GM19324 (cell line): ENCODE measurements around the gene CCL2.

Experiments used
- ATAC-seq: cut with Tn5 transposase; IDR thresholded peaks from one replicate; pipeline ENCODE4 v1.9.1; 2021; ENCODE audit warnings: mild to moderate bottlenecking, moderate library complexity; ENCODE audit not compliant: unreplicated experiment, low FRiP score

CCL2 gene

GRCh38 chr17:34237458-34237857, 17.6 kb upstream of the CCL2 start:
- ATAC-seq = no peak

DNA sequence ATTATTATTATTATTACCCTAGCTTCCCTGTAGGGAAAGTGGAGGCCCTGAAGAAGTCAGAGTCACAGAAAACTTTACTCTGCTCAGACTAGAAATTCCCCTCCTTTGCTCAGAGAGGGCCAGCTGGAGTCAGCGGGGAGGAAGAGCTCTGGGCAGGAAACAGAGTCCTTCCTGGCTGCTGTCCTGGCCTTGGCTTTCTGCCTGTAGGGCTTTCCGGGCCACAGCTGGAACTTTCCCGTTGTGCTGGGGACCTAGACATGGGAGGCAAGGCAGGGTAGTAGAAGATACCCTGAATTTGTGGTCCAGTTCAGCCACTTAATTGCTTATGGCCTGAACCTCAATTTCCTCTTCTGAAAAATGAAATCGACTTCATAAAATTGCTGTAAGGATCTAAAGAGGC, 14.0 kb upstream of the CCL2 start:
- no peak for ATAC-seq

DNA sequence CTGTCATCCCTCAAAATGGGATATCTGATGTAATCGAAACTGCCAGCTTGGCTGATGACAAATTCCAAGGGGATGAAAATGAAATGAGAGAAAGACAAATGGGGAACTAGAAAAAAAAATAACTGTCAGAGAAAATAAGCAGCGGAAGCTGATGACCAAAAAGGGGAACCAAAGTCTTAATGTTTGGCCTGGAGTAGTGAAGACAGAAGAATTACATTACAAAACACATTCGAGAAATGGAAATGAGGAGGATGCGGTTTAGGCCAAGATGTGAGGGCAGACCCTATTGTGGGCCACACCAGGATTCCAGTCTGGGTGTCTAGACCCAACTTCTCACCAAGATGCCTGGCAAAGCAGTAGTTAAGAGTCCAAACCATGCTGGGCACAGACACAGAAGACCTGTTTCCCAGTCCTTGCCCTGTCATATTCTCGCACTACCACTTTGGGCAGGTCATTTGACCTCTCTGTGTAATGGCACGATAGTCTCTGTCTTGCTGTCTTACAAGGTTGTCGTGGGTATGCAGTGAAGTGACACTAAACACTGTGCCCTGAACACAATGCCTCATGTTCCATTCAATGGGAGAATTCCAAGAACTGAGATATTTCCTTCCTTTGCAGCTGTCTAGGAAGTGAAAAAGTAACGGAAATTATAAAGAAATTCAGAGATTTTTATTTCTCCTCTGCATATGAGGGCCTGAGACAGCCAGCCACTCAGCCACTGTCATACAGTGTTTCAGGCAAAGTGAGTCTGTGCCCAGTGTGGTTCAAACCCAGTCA, 12.3 kb upstream of the CCL2 start:
- ATAC-seq = no peak

- ATAC-seq = no peak
Measured at GRCh38 chr17:34243364-34244320, 11.4 kb upstream of the CCL2 start.

DNA sequence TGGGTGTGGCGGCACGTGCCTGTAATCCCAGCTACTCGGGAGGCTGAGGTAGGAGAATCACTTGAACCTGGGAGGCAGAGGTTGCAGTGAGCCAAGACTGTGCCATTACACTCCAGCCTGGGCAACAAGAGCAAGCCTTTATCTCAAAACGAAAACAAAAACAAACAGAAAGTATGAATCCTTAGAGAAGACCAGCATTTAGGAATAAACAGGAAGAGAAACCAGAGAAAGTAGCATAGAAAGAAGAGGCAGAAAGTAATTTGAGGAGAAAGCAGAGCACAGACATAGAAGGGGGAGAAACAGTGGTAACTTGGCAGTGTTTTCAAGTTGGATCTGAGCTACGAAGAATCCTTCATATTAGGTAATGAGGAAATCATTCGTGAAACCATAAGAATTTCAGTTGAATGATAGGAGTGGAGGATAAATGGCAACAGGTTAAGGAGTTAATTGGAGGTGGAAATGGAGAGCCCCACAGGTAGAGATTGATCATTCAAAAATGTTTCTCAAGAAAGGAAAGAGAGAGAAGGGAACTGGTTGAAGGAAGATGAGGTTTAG, 9.7 kb upstream of the CCL2 start:
- ATAC-seq = no peak

DNA sequence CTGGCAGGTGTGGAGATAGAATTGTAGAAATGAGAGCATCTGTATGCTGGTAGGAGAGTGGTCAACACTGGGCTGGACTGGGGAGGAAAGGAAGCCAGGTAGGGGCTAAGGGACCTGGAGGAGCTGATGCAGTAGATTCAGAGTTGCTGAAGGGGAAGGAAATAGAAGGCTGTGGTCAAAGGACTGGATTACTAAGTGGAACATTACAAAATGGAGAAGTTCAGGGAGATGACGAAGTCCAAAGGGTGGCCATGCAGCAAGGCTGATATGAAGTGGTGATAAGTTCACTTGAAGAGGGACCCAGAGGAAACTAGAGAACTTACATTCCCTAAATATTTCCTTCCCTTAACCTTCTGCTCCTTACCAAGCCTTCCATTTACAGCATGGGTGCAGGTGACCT, 8.6 kb upstream of the CCL2 start:
- ATAC-seq = no peak

GRCh38 chr17:34246881-34247280, 8.2 kb upstream of the CCL2 start:
- no peak for ATAC-seq

GRCh38 chr17:34248511-34249024, 6.5 kb upstream of the CCL2 start:
- no peak for ATAC-seq

GRCh38 chr17:34249061-34249460, 6.0 kb upstream of the CCL2 start:
- ATAC-seq = no peak

DNA sequence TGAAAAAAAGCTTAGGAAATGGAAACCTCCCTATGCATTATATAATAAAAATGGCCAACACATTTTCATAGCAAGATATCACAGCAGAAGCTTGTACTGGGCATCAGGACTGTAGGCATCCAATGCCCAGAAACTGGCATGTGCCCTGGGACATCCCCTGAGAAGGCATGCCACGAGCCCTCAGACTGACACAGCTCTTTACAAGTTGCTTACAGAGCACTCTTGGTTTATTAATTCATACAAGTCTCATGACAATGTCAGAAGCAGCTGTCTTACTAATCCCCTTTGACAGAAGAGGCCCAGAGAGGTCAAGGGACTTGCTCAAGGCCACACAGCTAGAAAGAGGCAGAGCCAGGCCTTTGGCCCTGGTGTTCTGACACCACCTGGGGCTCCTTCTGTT, 5.6 kb upstream of the CCL2 start:
- no peak for ATAC-seq

- ATAC-seq = no peak
Measured at GRCh38 chr17:34251186-34251585, 3.9 kb upstream of the CCL2 start.

GRCh38 chr17:34252095-34252443, 3.0 kb upstream of the CCL2 start:
- ATAC-seq = no peak

DNA sequence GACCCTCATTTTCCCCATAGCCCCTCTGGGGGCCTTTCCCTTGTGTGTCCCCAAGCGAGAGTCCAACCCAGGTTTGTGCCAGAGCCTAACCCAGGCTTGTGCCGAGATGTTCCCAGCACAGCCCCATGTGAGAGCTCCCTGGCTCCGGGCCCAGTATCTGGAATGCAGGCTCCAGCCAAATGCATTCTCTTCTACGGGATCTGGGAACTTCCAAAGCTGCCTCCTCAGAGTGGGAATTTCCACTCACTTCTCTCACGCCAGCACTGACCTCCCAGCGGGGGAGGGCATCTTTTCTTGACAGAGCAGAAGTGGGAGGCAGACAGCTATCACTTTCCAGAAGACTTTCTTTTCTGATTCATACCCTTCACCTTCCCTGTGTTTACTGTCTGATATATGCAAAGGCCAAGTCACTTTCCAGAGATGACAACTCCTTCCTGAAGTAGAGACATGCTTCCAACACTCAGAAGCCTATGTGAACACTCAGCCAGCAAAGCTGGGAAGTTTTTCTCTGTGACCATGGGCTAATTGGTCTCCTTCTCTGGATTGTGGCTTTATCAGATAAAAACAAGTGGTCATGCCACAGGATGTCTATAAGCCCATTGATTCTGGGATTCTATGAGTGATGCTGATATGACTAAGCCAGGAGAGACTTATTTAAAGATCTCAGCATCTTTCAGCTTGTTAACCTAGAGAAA, 2.5 kb upstream of the CCL2 start:
- no peak for ATAC-seq

- ATAC-seq = no peak
Measured at GRCh38 chr17:34253139-34253525, 2.0 kb upstream of the CCL2 start.

DNA sequence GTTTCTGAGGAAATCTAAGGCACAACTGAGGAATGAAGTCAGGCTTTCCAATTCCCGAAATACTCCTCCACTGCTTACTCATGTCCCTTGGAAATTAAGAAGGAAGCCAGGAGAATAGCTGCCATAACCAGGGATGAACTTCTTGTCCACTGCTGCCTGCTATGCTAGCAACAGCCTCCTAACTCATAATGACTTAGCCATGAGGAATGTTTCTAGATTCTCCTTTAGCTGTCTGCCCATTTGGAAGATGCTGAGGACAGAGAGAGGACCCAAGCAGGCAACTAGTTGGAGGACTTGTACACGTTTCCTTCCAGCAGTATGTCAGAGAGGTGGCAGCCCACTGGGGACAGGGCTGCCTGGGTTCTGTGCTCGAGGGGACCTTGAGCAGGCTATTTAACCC, 939 bp upstream of the CCL2 start:
- no peak for ATAC-seq

GRCh38 chr17:34255381-34255732, 272 bp downstream of the CCL2 start:
- no peak for ATAC-seq

GRCh38 chr17:34255841-34256240, 756 bp downstream of the CCL2 start:
- no peak for ATAC-seq

GRCh38 chr17:34257299-34257985, 2.4 kb downstream of the CCL2 start:
- no peak for ATAC-seq

DNA sequence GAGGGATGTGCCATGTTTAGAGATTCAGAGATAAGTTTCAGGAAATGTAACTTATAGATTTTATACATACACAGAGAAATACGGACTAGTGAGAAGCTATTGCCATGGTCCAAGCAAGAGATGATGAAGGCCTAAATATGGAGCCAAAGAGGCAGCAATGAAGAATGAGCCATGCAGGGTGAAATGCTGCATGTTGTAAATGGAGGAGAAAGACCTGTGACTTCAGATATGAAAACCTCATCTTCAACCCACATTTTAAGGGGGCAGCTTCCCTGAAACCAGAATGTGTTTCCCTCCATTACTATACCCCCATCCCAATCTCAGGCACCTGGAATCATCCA, 2.9 kb downstream of the CCL2 start:
- ATAC-seq = no peak

- no peak for ATAC-seq
Measured at GRCh38 chr17:34259146-34259545, 4.1 kb downstream of the CCL2 start.
